CD4-positive, alpha-beta memory T cell (primary cell): ENCODE data around the gene NELL2. TPM values are rescaled to one million over a fixed set of nuclear protein-coding genes. Genes with fewer than 3 reads are reported as not detected.
"Not testable (repeated sequence)": the region's sequence is repeated elsewhere in the genome, so short reads cannot be mapped to it uniquely, and the experiment has no call there.

ENCODE experiments used
- CTCF ChIA-PET: fragments of 350-600 bp; sonication (Branson Sonifier 250); formaldehyde crosslinking; loops from one replicate; lab custom pipeline; 2021; ENCODE audit warnings: inconsistent platforms; ENCODE audit not compliant: partially characterized antibody; lab: Charles Lee
- POLR2A ChIA-PET: fragments of 350-600 bp; sonication (Branson Sonifier 250); formaldehyde crosslinking; loops from one replicate; lab custom pipeline; 2021; ENCODE audit not compliant: partially characterized antibody; lab: Charles Lee
- DNase-seq, 5 donors: peaks; one replicate each; pipeline versions ENCODE4 v3.0.0 to v3.0.0-alpha.2; 2020 to 2022; ENCODE audit warnings: mixed read lengths in 1 of 5
- H3K27ac ChIP-seq: one replicate; pipeline ENCODE4 v1.7.0; 2013; ENCODE audit warnings: low read depth, low read length
- H3K27me3 ChIP-seq: 2 replicates; pipeline ENCODE4 v1.7.0; 2013; ENCODE audit warnings: mild to moderate bottlenecking, low read length, moderate library complexity; ENCODE audit not compliant: insufficient read depth
- H3K36me3 ChIP-seq: 2 replicates; pipeline ENCODE4 v1.7.0; 2013; ENCODE audit warnings: mild to moderate bottlenecking, low read length, moderate library complexity; ENCODE audit not compliant: insufficient read depth
- H3K4me1 ChIP-seq: 2 replicates; pipeline ENCODE4 v1.7.0; 2013; ENCODE audit warnings: mild to moderate bottlenecking, low read length, moderate library complexity; ENCODE audit not compliant: insufficient read depth
- H3K4me3 ChIP-seq, 2 donors: one replicate each; pipeline ENCODE4 v1.7.0; 2013; ENCODE audit warnings: low read length in 2 of 2, mild to moderate bottlenecking in 1 of 2
- H3K9me3 ChIP-seq, 2 donors: one replicate each; pipeline ENCODE4 v1.7.0; 2013; ENCODE audit warnings: low read length in 2 of 2, control low read depth in 1 of 2; ENCODE audit not compliant: control insufficient read depth in 1 of 2
- H3K27ac Mint-ChIP-seq, 7 donors: one replicate each; pipeline ENCODE4 v1.8.0; 2020 to 2021; ENCODE audit warnings: mixed read lengths in 7 of 7, mild to moderate bottlenecking in 6 of 7, inconsistent platforms in 3 of 7, moderate library complexity in 3 of 7
- H3K27me3 Mint-ChIP-seq, 2 donors: one replicate each; pipeline ENCODE4 v1.8.0; 2020 to 2021; ENCODE audit warnings: mixed read lengths in 2 of 2
- H3K36me3 Mint-ChIP-seq, 2 donors: one replicate each; pipeline ENCODE4 v1.8.0; 2020 to 2021; ENCODE audit warnings: mixed read lengths in 2 of 2, inconsistent platforms in 1 of 2, mild to moderate bottlenecking in 1 of 2
- H3K4me1 Mint-ChIP-seq, 4 donors: one replicate each; pipeline ENCODE4 v1.8.0; 2020 to 2021; ENCODE audit warnings: mixed read lengths in 4 of 4, mild to moderate bottlenecking in 1 of 4
- H3K4me3 Mint-ChIP-seq, 8 donors: one replicate each; pipeline ENCODE4 v1.8.0; 2020 to 2021; ENCODE audit warnings: mixed read lengths in 8 of 8, mild to moderate bottlenecking in 7 of 8, moderate library complexity in 6 of 8, inconsistent platforms in 3 of 8
- H3K9me3 Mint-ChIP-seq, 8 donors: one replicate each; pipeline ENCODE4 v1.8.0; 2020 to 2021; ENCODE audit warnings: mixed read lengths in 8 of 8, mild to moderate bottlenecking in 5 of 8, inconsistent platforms in 3 of 8, moderate library complexity in 1 of 8
- intact Hi-C: fragments of 100-400 bp; cut with micrococcal nuclease; formaldehyde crosslinking; loops from one replicate; pipeline ENCODE4 v1.15.1; 2023
- polyA plus RNA-seq, 2 donors: library from polyadenylated mRNA; unstranded; fragments of 300-500 nt; fragmentation: Illumina TruSeq; gene quantifications; one replicate each; pipeline ENCODE4 v1.2.3, GENCODE V29; 2021
- total RNA-seq, 2 experiments: library from RNA; stranded (reverse); gene quantifications; one replicate each; pipeline ENCODE4 v1.2.3, GENCODE V29; 2021

Gene NELL2
- total and polyA plus RNA-seq, 4 experiments from 2014 or later: 92.8 to 257 (median 179) TPM

- Histone ChIP-seq H3K27ac (no peak overlapping the region), H3K4me3 (no peak overlapping the region), H3K27me3 (no peaks in the 10 kb centered on the region), H3K9me3 (no peaks in the 10 kb centered on the region), H3K4me1 (peaks cover 70% of the 10 kb centered on the region), H3K36me3 (no peaks in the 10 kb centered on the region)
- Mint-ChIP-seq H3K27ac (peak overlapping the region in 4 of 7 donors; percentile 8 to 75 (median 30)), H3K9me3 (peaks cover 0 to 3% (median 0%) of the 10 kb centered on the region in 8 donors), H3K4me1 (peaks cover 35 to 84% (median 66%) of the 10 kb centered on the region in 4 donors), H3K27me3 (no peaks in the 10 kb centered on the region), H3K36me3 (peaks cover 3 to 7% of the 10 kb centered on the region in 2 donors), H3K4me3 (peak overlapping the region in 5 of 8 donors; percentile 7 to 69 (median 35))
- POLR2A ChIA-PET: no interaction called here
- DNase-seq: no peak
- CTCF ChIA-PET: interaction anchor here (0.9 kb wide), 1 partner anchor 27 kb away, joined by 3 read pairs; no protein-coding TSS in a partner anchor
- intact Hi-C loops: no loop called here
These were observed 36.3 kb downstream of the NELL2 start for GRCh38 chr12:44839785-44840184.

DNA sequence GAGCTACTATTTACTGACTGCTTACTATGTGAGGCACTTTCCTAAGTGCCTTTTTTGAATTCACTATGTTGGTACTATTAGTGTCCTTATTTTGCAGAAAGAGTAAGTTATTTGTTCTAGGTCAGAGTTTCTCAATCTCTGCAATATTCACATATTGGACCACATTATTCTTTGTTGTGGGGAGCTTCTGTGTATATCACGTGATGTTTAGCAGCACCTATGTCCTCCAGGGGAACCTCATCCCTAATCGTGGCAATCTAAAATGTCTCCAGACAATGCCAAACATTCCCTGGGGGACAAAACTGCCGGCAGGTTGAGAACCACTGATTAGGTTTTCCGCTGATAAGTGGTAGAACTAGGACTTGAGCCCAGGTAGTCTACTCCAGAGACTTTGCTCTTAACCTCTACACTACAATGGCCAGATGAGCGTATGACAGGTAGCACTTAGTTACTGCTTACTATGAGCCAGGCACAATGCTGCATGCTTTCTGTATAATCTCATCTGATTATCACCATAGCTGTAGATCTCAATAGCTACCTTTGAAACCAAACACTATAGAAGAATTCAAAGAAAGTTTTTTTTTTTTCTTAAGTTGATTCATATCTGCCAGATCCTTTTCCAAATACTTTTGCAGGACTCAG is 38.9 kb downstream of the NELL2 start:
- no peaks in the 10 kb centered on the region for H3K27me3 Mint-ChIP-seq
- POLR2A ChIA-PET: interaction anchor here (2.5 kb wide), 1 partner anchor 37 kb away, joined by 6 read pairs; no protein-coding TSS in a partner anchor
- DNase-seq: no peak

DNA sequence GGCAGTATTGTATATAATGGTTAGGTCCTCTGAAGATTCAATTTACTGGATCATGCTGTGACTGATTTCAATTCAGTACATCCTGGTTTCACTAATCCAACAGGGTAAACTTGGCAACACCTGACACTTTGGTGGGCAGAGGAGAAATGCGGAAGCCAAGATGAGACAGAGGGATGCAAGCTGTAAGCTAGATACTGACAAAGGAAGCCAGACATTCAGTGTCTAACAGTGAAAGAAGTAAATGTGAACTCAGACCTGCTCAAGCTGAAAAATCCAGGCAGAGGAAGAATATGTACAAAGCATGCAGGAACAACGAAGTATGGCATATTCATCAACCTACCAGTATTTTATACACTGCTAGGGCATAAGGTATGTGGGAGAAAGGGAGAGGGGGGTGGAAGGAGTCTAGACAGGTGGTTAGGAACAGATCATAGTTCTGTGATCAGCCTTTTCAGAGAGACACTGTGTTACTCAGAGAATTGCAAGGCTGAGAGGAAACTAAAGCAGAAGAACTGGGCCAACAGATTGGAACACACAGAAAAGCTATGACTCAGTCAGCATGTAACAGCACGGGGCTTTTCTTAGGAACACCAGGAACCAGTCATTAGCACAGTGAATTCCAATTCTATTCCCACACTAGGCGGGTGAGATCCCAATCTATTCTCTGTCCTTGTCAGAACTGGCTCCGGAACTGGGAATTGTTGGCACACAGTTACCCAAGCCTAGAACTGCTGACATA is 40.3 kb downstream of the NELL2 start:
- intact Hi-C loops: loop anchor here (1.0 kb wide), 1 partner anchor 8 kb away; no protein-coding TSS in a partner anchor
- no peaks in the 10 kb centered on the region for H3K27me3 ChIP-seq
- no peaks in the 10 kb centered on the region for H3K9me3 ChIP-seq
- H3K4me3 Mint-ChIP-seq: peak overlapping the region in 7 of 8 donors; percentile 1 to 74 (median 60)
- H3K36me3 ChIP-seq: no peaks in the 10 kb centered on the region
- peak in 2 of 5 donors; percentile 5 to 71 for DNase-seq
- POLR2A ChIA-PET: interaction anchor here (1.1 to 2.5 kb wide), 2 partner anchors 8 to 38 kb away, joined by 4 to 6 read pairs; no protein-coding TSS in a partner anchor
- peak overlapping the region; percentile 60 to 88 (median 73) for H3K27ac Mint-ChIP-seq
- H3K4me1 ChIP-seq: peaks cover 52% of the 10 kb centered on the region
- no peaks in the 10 kb centered on the region for H3K27me3 Mint-ChIP-seq
- CTCF ChIA-PET: no interaction called here
- peaks cover 39 to 89% (median 61%) of the 10 kb centered on the region in 4 donors for H3K4me1 Mint-ChIP-seq
- peak overlapping the region; percentile 3 for H3K27ac ChIP-seq
- H3K4me3 ChIP-seq: no peak overlapping the region
- H3K36me3 Mint-ChIP-seq: peaks cover 0 to 3% of the 10 kb centered on the region in 2 donors
- H3K9me3 Mint-ChIP-seq: no peaks in the 10 kb centered on the region

More for the DNA sequence above, 38.9 kb downstream of the NELL2 start:
- Mint-ChIP-seq H3K27ac (peak overlapping the region in 6 of 7 donors; percentile 51 to 79 (median 73)), H3K9me3 (no peaks in the 10 kb centered on the region), H3K4me1 (peaks cover 37 to 84% (median 61%) of the 10 kb centered on the region in 4 donors), H3K4me3 (peak overlapping the region in 7 of 8 donors; percentile 6 to 54 (median 50)), H3K36me3 (peaks cover 3 to 5% of the 10 kb centered on the region in 2 donors)
- Histone ChIP-seq H3K36me3 (no peaks in the 10 kb centered on the region), H3K4me3 (no peak overlapping the region), H3K27ac (no peak overlapping the region), H3K27me3 (no peaks in the 10 kb centered on the region), H3K4me1 (peaks cover 50% of the 10 kb centered on the region), H3K9me3 (no peaks in the 10 kb centered on the region)
- intact Hi-C loops: no loop called here
- CTCF ChIA-PET: interaction anchor here (1.2 kb wide), 1 partner anchor 12 kb away, joined by 3 read pairs; no protein-coding TSS in a partner anchor

- DNase-seq, H3K9me3 Mint-ChIP-seq, H3K36me3 ChIP-seq, H3K36me3 Mint-ChIP-seq, intact Hi-C loops, H3K4me3 ChIP-seq, CTCF ChIA-PET, H3K27me3 ChIP-seq, H3K9me3 ChIP-seq, H3K27me3 Mint-ChIP-seq, H3K27ac ChIP-seq: not testable (repeated sequence)
- Mint-ChIP-seq H3K4me3 (peak overlapping the region in 2 of 8 donors; percentile 42 to 72), H3K4me1 (peaks cover 40 to 91% (median 64%) of the 10 kb centered on the region in 4 donors), H3K27ac (peak overlapping the region in 5 of 7 donors; percentile 60 to 88 (median 81))
- peaks cover 56% of the 10 kb centered on the region for H3K4me1 ChIP-seq
- POLR2A ChIA-PET: interaction anchor here (1.1 kb wide), 1 partner anchor 7 kb away, joined by 4 read pairs; no protein-coding TSS in a partner anchor
These were observed 41.1 kb downstream of the NELL2 start for GRCh38 chr12:44834996-44835395.

DNA sequence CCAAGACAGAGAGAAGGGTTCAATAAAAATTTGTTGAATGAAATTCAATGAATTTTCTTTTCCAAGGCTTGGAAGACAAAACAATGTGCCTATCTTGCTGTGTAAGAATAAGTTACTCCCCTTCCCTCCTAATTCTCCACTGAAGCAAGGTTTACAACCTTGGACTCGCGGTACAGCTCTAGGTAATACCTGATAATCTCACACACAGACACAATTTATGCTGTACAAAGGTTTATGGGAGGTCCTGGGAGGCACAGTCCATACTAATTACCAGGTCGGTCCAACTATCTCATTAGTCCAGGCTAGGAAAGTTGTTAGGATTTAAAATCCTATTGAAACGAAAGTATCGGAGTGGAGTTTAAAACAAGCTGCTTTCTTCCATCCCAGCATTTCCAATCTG is 42.6 kb downstream of the NELL2 start:
- POLR2A ChIA-PET: interaction anchor here (1.0 kb wide), 1 partner anchor 28 kb away, joined by 3 read pairs; no protein-coding TSS in a partner anchor
- Histone ChIP-seq H3K27ac (no peak overlapping the region), H3K27me3 (no peaks in the 10 kb centered on the region), H3K36me3 (no peaks in the 10 kb centered on the region), H3K4me1 (peaks cover 61% of the 10 kb centered on the region), H3K4me3 (no peak overlapping the region), H3K9me3 (no peaks in the 10 kb centered on the region)
- CTCF ChIA-PET: no interaction called here
- H3K9me3 Mint-ChIP-seq: no peaks in the 10 kb centered on the region
- DNase-seq: no peak
- H3K4me3 Mint-ChIP-seq: no peak overlapping the region
- peak overlapping the region in 3 of 7 donors; percentile 4 to 88 (median 35) for H3K27ac Mint-ChIP-seq
- H3K27me3 Mint-ChIP-seq: no peaks in the 10 kb centered on the region
- H3K4me1 Mint-ChIP-seq: peaks cover 38 to 90% (median 65%) of the 10 kb centered on the region in 4 donors
- intact Hi-C loops: no loop called here
- peaks cover 0 to 5% of the 10 kb centered on the region in 2 donors for H3K36me3 Mint-ChIP-seq

DNA sequence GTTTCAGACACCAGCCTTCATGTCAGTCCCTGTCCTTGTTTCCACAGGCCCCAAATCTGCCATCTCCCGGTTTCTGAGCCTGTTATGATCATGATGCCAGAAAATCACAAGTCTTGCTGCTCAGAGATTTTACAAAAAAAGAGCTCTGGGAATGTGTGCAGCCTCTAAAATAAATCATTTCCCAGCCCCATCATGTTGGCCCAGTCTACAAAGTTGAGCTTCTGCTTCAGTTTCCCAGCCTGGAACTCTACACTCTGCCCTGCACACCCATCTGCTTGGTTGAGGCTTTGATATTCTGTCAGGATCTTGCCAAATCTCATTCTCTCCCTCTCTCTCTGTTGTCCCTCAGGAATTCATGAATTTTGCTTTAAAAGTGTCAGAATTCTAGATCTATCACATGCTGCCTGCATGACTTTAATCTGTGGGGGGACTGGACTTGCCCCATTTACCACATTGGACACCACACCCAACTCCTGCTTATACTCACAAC is 45.5 kb downstream of the NELL2 start:
- H3K36me3 Mint-ChIP-seq: peaks cover 0 to 7% of the 10 kb centered on the region in 2 donors
- no peaks in the 10 kb centered on the region for H3K9me3 Mint-ChIP-seq
- Histone ChIP-seq H3K9me3 (no peaks in the 10 kb centered on the region), H3K27me3 (no peaks in the 10 kb centered on the region), H3K36me3 (no peaks in the 10 kb centered on the region), H3K27ac (no peak overlapping the region), H3K4me3 (no peak overlapping the region), H3K4me1 (peaks cover 62% of the 10 kb centered on the region)
- CTCF ChIA-PET: interaction anchor here (0.7 to 3.7 kb wide), 3 partner anchors 11 to 44 kb away, joined by 3 to 11 read pairs (median 3); no protein-coding TSS in a partner anchor
- DNase-seq: no peak
- peak overlapping the region in 5 of 8 donors; percentile 9 to 50 (median 43) for H3K4me3 Mint-ChIP-seq
- peaks cover 36 to 81% (median 58%) of the 10 kb centered on the region in 4 donors for H3K4me1 Mint-ChIP-seq
- intact Hi-C loops: loop anchor here (2.0 kb wide), 1 partner anchor 14 kb away; no protein-coding TSS in a partner anchor
- H3K27me3 Mint-ChIP-seq: no peaks in the 10 kb centered on the region
- POLR2A ChIA-PET: interaction anchor here (1.8 to 4.8 kb wide), 3 partner anchors 11 to 45 kb away, joined by 5 to 49 read pairs (median 35); partner anchors contain the start of gene NELL2
- peak overlapping the region in 6 of 7 donors; percentile 7 to 76 (median 54) for H3K27ac Mint-ChIP-seq
